HG03025 (cell line): ENCODE results near the gene CDKL1.

Experiments
- ATAC-seq: cut with Tn5 transposase; IDR thresholded peaks from one replicate; pipeline ENCODE4 v1.9.1; 2021; ENCODE audit warnings: mild to moderate bottlenecking, moderate library complexity; ENCODE audit not compliant: unreplicated experiment, low FRiP score

The CDKL1 gene

DNA sequence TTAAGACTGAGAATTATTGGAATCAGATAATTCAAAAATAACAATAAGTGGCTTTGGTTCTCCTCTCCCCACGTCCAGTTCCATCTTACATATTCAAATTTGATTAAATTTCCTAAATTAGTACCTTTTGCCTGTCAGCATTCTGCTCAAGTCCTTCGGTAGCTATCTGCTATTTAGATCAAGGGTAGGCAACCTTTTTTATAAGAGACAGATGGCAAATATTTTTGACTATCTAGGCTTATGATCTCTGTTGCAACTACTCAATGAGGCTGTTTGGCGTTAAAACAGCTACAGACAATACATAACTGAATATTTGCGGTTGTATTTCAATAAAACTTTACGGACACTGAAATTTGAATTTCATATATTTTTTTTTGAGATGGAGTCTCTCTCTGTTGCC, 106.4 kb downstream of the CDKL1 start:
- ATAC-seq, result no peak

DNA sequence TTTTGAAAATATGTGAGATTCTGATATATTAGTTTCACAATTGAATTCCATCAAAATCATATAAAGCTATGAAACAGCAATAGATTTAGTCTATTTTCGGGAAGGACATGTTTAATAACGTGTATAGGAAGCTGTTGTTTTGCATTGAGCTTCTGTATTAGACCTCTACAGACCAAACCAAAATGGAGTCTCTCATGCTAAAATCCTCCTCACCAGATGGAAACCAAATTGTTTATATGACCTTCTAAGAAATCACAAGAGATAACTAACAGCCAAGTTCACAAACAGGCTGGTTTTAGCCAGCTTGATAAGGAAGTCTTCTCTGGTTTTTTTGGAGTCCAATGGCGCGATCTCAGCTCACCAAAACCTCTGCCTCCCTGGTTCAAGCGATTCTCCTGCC, 108.5 kb downstream of the CDKL1 start:
- no peak for ATAC-seq

GRCh38 chr14:50285861-50286260, 110.8 kb downstream of the CDKL1 start:
- no peak for ATAC-seq
